ENCODE measurements around the gene VPS26A.

The VPS26A gene

DNA sequence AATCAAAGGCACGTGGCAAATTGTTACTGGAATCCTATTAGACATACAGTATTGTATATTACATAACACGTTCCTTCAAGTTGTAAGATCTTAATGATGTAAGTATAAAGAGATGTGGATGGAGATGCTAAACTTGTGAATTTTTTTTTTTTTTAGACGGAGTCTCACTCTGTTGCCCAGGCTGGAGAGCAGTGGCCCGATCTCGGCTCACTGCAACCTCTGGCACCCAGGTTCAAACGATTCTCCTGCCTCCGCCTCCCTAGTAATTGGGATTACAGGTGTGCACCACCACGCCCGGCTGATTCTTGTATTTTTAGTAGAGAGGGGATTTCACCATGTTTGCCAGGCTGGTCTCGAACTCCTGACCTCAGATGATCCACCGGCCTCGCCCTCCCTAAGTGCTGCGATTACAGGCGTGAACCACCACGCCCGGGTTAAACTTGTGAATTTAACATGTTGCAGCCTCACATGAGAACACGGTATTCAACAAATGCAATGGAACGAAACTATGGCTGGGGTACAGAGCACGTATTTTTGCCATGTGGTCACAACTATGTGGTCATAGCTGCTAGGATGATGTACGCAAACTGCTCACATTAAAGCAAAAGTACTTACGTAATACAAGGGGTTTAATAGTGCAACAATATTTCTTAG, 55.2 kb downstream of the VPS26A start:
- DNase-seq = no peak

DNA sequence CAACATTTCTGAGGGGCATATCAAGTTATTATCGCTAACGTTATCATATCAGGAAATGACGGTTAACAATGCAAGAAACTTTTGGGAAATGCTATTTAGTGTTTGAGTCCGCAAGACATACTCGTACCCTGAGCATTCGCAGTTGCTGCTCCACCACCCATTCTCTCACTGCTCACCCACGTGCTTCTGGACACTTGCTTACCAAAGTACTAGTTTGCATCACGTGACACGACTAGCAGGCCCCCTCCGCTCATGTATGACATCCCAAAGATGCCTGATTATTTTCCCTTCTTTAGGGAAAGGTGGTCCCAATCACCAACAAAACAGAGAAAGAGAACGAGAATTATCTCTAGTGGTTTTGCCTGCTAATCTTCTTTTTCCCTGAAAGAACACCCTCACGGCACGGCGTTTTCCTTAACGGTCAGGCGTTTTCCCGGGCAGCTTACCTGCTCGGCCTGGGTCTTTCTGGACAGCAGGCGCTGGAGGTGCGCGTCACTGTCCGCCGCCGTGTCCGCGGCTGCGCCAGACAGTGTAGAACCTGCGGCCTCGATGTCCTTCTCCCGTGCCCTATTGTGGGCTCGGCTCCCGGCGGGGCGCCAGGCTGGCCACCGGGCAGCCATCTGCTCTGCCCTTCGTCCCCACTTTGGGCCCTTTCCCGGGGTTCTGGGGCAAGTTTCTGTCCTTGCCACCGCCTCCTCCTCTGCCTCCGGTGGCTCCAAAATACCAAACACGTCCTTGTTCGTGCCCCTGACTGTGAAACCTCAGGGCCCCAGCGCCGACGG, 56.0 kb downstream of the VPS26A start, which contains the start of gene SUPV3L1:
Gene SUPV3L1, plus strand, starts transcription at position 492 of the 782 bp plus-strand sequence. Its CDS starts 58 bp downstream, at position 550.
- peak; percentile 85 for DNase-seq

DNA sequence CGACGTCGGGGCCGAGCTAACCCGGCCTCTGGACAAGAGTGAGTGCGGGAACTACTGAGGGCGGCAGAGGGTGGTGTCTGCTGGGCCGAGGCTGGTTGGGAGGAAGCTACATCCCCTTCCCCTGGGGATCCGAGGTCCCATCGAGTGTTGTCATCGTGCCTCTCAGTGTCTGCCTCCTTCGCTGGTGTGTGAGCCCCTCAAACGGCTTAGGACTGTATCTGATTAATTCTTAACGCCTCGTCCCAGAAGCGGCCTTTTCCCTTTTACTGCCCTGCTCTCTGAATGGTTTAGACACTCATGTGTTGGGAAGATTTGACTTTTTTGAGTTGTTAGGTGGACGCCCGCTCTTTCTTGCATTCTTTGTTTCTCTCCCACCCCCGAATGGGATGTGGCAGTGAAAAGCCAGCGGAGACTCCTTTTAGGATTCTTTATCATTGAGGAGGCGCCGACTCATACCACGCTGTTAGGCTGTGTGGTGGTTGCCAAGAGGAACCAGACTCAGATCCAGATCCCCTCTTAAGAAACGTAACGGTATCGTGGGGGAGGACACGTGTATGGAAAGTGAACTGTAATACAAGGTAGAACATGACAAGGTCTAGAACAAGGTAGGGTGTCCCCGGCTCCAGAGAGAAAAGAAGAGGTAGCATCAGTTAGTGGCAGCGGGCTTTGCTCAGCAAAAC, 56.7 kb downstream of the VPS26A start:
- DNase-seq = no peak

DNA sequence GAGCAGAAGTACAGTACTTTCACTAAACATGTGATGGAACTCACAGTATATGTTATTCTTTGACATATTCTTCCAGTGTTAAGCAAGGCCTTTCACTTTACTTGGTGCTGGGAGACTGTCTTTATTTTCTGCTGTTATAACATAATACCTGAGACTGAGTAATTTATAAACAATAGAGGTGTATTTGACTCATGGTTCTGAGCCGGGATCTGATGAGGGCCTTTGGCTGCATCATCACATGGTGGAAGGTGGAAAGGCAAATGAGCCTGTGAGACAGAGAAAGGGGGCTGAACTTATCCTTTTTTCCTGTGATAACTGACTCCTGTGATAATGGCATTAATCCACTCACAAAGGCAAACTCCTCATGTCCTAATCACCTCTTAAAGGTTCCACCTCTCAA, 57.5 kb downstream of the VPS26A start:
- no peak for DNase-seq

- no peak for DNase-seq
Observed at GRCh38 chr10:69182005-69182404, 58.0 kb downstream of the VPS26A start.

DNA sequence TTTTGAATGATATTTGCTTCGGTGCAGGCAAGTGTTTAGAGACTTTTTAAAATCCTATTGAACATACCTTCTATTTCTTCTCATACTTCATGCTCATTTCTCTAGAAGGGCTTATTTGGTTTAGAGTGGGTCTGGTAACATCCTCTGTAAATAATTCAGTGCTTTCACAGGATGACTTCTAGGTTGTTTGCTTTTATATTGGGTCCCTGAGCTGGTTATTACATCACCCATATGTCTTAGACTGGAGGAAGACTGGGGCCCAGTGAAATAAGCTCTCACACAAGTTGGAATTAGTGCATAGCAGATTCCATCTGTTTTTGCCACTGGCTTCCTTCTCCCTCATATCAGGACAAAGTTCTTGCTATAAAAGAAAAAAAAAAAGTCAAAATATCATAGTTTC, 62.5 kb downstream of the VPS26A start:
- DNase-seq = no peak

GRCh38 chr10:69201045-69201444, 77.1 kb downstream of the VPS26A start:
- DNase-seq = no peak

DNA sequence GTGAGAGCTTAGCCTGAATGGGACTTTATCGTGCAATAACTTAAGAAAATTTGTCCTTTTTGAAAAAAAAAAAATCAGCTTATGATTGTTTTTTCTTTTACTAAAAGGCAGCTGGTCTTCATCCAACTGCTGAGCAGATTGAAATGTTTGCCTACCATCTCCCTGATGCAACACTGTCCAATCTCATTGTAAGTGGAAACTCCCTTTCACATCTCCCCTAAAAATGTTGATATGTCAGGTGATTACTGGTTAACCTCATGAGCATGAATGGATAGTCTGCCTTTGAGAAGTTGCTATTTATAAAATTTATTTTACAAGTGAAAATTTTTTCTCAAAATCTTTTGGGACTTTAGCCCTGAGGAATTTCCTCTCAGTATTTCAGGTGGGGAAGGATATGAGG, 78.4 kb downstream of the VPS26A start:
- no peak for DNase-seq

DNA sequence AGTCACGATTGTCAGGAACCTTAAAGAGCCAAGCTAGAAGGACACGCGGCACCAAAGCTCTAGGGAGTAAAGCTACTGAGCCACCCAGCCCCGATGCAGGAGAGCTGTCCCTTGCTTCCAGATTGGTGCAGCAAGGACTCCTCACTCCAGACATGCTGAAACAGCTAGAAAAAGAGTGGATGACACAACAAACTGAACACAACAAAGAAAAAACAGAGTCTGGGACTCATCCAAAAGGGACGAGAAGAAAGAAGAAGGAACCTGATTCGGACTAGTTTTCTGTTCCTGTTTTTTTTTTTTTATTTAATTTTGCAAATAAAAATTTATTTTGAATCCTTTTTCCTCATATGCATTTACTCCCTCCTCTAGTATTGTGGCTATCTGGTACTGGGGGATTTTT, 84.8 kb downstream of the VPS26A start:
- no peak for DNase-seq

- DNase-seq = no peak
Observed at GRCh38 chr10:69209787-69210484, 86.0 kb downstream of the VPS26A start.

- DNase-seq = no peak
Observed at GRCh38 chr10:69211104-69211503, 87.1 kb downstream of the VPS26A start.

DNA sequence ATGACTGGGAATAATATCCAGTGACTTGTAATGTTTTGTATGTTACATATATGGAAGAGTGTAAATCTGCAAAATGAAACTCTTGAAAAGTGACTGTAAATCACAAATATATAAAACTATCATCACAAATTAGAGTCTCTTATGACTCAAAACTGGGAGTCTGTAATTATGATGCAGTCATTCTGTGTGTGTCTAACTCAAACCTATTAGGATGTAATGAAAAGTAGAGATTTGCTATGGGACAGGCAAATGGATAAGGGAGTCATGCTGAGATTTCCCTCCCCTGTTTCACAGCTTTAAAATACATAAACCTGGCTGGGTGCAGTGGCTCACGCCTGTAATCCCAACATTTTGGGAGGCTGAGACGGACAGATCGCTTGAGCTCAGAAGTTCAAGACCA, 87.5 kb downstream of the VPS26A start:
- no peak for DNase-seq

- no peak for DNase-seq
Observed at GRCh38 chr10:69213591-69214311, 89.8 kb downstream of the VPS26A start.

DNA sequence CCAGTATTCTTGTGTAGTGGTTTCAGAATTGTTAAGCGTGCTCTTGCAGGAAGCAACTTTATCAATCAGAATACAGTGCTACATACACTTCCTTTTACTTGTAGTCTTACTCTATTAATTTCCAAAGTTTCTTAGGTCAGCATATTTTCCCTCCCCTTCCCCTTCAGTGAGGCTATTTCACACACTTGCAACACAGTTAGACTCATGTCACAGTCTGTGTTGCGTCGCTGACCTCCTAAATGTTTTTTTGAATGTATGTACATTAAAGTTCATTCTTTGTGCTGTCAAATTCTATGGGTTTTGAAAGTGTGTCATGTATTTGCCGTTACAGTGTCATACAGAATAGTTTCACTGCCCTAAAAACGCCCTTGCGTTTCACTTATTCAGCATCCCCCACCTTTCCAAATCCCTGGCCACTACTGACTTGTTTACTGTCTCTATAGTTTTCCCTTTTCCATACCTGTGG, 90.7 kb downstream of the VPS26A start:
- no peak for DNase-seq

GRCh38 chr10:69215405-69216171, 91.6 kb downstream of the VPS26A start:
- DNase-seq = no peak

DNA sequence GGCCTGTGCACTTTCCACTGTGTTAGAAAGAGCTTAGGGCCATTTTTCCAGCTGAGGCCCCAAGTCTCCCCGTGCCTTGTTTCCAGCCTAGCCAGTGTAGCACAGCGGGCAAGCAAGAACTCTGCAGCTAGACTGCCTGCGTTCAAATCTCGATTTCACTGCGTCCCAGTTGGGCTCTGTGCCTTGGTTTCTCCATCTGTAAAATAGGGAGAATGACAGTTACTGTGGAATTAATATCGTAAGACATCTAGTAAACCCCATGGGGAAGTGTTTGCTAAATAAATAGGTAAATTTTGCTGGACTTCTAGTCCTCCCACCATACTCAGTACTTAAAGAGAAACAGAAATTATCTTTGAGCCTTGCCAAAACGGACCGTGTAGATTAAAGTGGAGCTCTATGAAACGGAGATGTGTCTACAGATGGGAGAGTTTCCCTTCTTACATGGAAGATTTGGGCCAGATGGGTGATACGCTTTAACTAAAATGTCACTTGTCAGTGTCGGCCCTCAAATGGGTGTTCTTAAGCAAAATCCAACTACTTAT, 92.7 kb downstream of the VPS26A start:
- DNase-seq = no peak

GRCh38 chr10:69217119-69217754, 93.3 kb downstream of the VPS26A start:
- no peak for DNase-seq

GRCh38 chr10:69218831-69219230, 94.9 kb downstream of the VPS26A start:
- DNase-seq = no peak

GRCh38 chr10:69220041-69220451, 96.1 kb downstream of the VPS26A start, which contains the start of gene HKDC1:
Gene HKDC1, plus strand, starts transcription at chr10:69220332. Its CDS starts 104 bp downstream, at chr10:69220436.
- no peak for DNase-seq

GRCh38 chr10:69220507-69220906, 96.5 kb downstream of the VPS26A start:
- no peak for DNase-seq
